Progenitor cell of endocrine pancreas (in vitro differentiated cells): ENCODE measurements around the gene ADD3. TPM values are rescaled to one million over a fixed set of nuclear protein-coding genes. Genes with fewer than 3 reads are reported as not detected.

Experiments used
- DNase-seq: peaks from one replicate; pipeline ENCODE4 v3.0.0; 2021; ENCODE audit warnings: low spot score; ENCODE audit not compliant: unreplicated experiment
- H3K27ac Mint-ChIP-seq: 2 replicates; pipeline ENCODE4 v1.8.0; 2021; ENCODE audit warnings: mild to moderate bottlenecking, moderate library complexity, mixed read lengths
- H3K27me3 Mint-ChIP-seq: 2 replicates; pipeline ENCODE4 v1.8.0; 2021; ENCODE audit warnings: mixed read lengths
- H3K36me3 Mint-ChIP-seq: 2 replicates; pipeline ENCODE4 v1.8.0; 2022; ENCODE audit warnings: mixed read lengths; ENCODE audit not compliant: insufficient read depth
- H3K4me1 Mint-ChIP-seq: 2 replicates; pipeline ENCODE4 v1.8.0; 2021; ENCODE audit warnings: low read depth, mixed read lengths
- H3K4me3 Mint-ChIP-seq: 2 replicates; pipeline ENCODE4 v1.8.0; 2021; ENCODE audit warnings: low read depth, mild to moderate bottlenecking, moderate library complexity, mixed read lengths
- H3K9me3 Mint-ChIP-seq: 2 replicates; pipeline ENCODE4 v1.8.0; 2021; ENCODE audit warnings: low read depth, mixed read lengths
- CTCF ChIP-seq: fragments of 200-600 bp; sonication (generic); IDR thresholded peaks from one replicate; pipeline ENCODE4 v1.5.0; 2021; ENCODE audit warnings: antibody characterized with exemption, mild to moderate bottlenecking; ENCODE audit not compliant: unreplicated experiment
- total RNA-seq: library from RNA; stranded (reverse); gene quantifications from 2 replicates; pipeline ENCODE4 v1.2.1, GENCODE V29; 2021

The ADD3 gene
- total RNA-seq, 1 donor from 2014 or later: 111 TPM

- Mint-ChIP-seq H3K4me1 (no peaks in the 10 kb centered on the region), H3K27ac (no peak overlapping the region)
Measured at GRCh38 chr10:110103921-110104461, 96.2 kb downstream of the ADD3 start.

GRCh38 chr10:110105873-110106272 is 98.1 kb downstream of the ADD3 start:
- DNase-seq: no peak
- Mint-ChIP-seq H3K4me3 (no peak overlapping the region), H3K9me3 (no peaks in the 10 kb centered on the region), H3K36me3 (peaks cover 10% of the 10 kb centered on the region), H3K27ac (no peak overlapping the region), H3K27me3 (no peaks in the 10 kb centered on the region), H3K4me1 (no peaks in the 10 kb centered on the region)
- TF ChIP-seq CTCF: no peak

More at GRCh38 chr10:110103921-110104461, 96.2 kb downstream of the ADD3 start:
- peaks cover 13% of the 10 kb centered on the region for H3K36me3 Mint-ChIP-seq
- no peaks in the 10 kb centered on the region for H3K27me3 Mint-ChIP-seq
- no peak for TF ChIP-seq CTCF
- H3K9me3 Mint-ChIP-seq: no peaks in the 10 kb centered on the region
- DNase-seq: no peak
- no peak overlapping the region for H3K4me3 Mint-ChIP-seq

- no peak overlapping the region for H3K27ac Mint-ChIP-seq
- TF ChIP-seq CTCF: no peak
- no peaks in the 10 kb centered on the region for H3K4me1 Mint-ChIP-seq
- peaks cover 4% of the 10 kb centered on the region for H3K36me3 Mint-ChIP-seq
- no peaks in the 10 kb centered on the region for H3K27me3 Mint-ChIP-seq
- no peak overlapping the region for H3K4me3 Mint-ChIP-seq
- DNase-seq: no peak
- no peaks in the 10 kb centered on the region for H3K9me3 Mint-ChIP-seq
Measured at GRCh38 chr10:110107430-110107829, 99.6 kb downstream of the ADD3 start.

- H3K36me3 Mint-ChIP-seq: peaks cover 7% of the 10 kb centered on the region
- TF ChIP-seq CTCF: no peak
- DNase-seq: no peak
- H3K4me3 Mint-ChIP-seq: no peak overlapping the region
- H3K27me3 Mint-ChIP-seq: no peaks in the 10 kb centered on the region
- no peaks in the 10 kb centered on the region for H3K9me3 Mint-ChIP-seq
- H3K27ac Mint-ChIP-seq: no peak overlapping the region
- H3K4me1 Mint-ChIP-seq: no peaks in the 10 kb centered on the region
Measured at GRCh38 chr10:110107887-110108286, 100.1 kb downstream of the ADD3 start.

GRCh38 chr10:110109511-110109910 is 101.7 kb downstream of the ADD3 start:
- Mint-ChIP-seq H3K27me3 (no peaks in the 10 kb centered on the region), H3K27ac (no peak overlapping the region), H3K36me3 (peaks cover 15% of the 10 kb centered on the region), H3K4me1 (no peaks in the 10 kb centered on the region), H3K4me3 (no peak overlapping the region), H3K9me3 (no peaks in the 10 kb centered on the region)
- TF ChIP-seq CTCF: no peak
- DNase-seq: no peak
